GM12878 (cell line): Measurements from ENCODE around the gene ZNF836. TPM values are rescaled to one million over a fixed set of nuclear protein-coding genes. Genes with fewer than 3 reads are reported as not detected.

Experiments used
- ATAC-seq: fragments of 200-7000 bp; cut with Tn5 transposase; 3 replicates; pipeline ENCODE4 v1.9.1; 2020; ENCODE audit warnings: mild to moderate bottlenecking, moderate library complexity
- BruUV-seq: library from RNA; stranded (reverse); fragments of 400-500 nt; replicated peaks from 2 replicates; lab custom pipeline; 2021; lab: Mats Ljungman, UMichigan
- CTCF ChIA-PET: fragments of 300-600 bp; sonication (Branson Sonifier 250); formaldehyde crosslinking; extraction: SDS; loops from one replicate; lab custom pipeline; 2021; ENCODE audit warnings: inconsistent platforms; lab: Yijun Ruan, JAX
- POLR2A ChIA-PET: fragments of 350-600 bp; formaldehyde crosslinking; extraction: SDS; loops from one replicate; lab custom pipeline; 2021; ENCODE audit warnings: inconsistent platforms; lab: Charles Lee
- RAD21 ChIA-PET: fragments of 300-600 bp; sonication (Branson Sonifier 250); formaldehyde crosslinking; loops from one replicate; lab custom pipeline; 2023; ENCODE audit warnings: antibody characterized with exemption; ENCODE audit not compliant: unreplicated experiment; lab: Charles Lee
- SMC1A ChIA-PET: fragments of 300-600 bp; sonication (Branson Sonifier 250); formaldehyde crosslinking; loops from one replicate; lab custom pipeline; 2023; ENCODE audit not compliant: unreplicated experiment, uncharacterized antibody; lab: Charles Lee
- DNase-seq: peaks from one replicate; pipeline ENCODE4 v3.0.0-alpha.2; 2011; ENCODE audit warnings: low read depth, low spot score
- FAIRE-seq: peaks from 3 replicates; lab custom pipeline; 2011; peaks lifted over from hg19 to GRCh38; lab: Jason Lieb, UNC
- H2AFZ ChIP-seq: 2 replicates; pipeline ENCODE4 v1.6.0; 2011; ENCODE audit warnings: low read depth, low read length, control low read depth; ENCODE audit not compliant: control insufficient read depth
- H3K27ac ChIP-seq: 2 replicates; pipeline ENCODE4 v1.5.1; 2011; ENCODE audit warnings: control low read depth; ENCODE audit not compliant: control insufficient read depth, insufficient read depth
- H3K27me3 ChIP-seq, 2 experiments: replicated peaks in 1 of 2; 2 replicates each; pipeline versions ENCODE4 v1.6.0 to v1.6.1; 2011; ENCODE audit warnings: low read length in 1 of 2; ENCODE audit not compliant: control insufficient read depth in 2 of 2, insufficient read depth in 2 of 2
- H3K36me3 ChIP-seq, 2 experiments: 2 replicates each; pipeline ENCODE4 v1.5.1; 2011; ENCODE audit warnings: low read length in 1 of 2; ENCODE audit not compliant: control insufficient read depth in 2 of 2, insufficient read depth in 2 of 2
- H3K4me1 ChIP-seq: 2 replicates; pipeline ENCODE4 v1.6.1; 2011; ENCODE audit warnings: mild to moderate bottlenecking, low read length, moderate library complexity, mixed read lengths; ENCODE audit not compliant: control insufficient read depth, insufficient read depth
- H3K4me2 ChIP-seq: 2 replicates; pipeline ENCODE4 v1.6.0; 2011; ENCODE audit warnings: control low read depth; ENCODE audit not compliant: control insufficient read depth, insufficient read depth
- H3K4me3 ChIP-seq: fragments of 200-600 bp; sonication (generic); 2 replicates; pipeline ENCODE4 v1.5.1; 2016
- H3K79me2 ChIP-seq: 2 replicates; pipeline ENCODE4 v1.6.0; 2011; ENCODE audit warnings: low read length; ENCODE audit not compliant: control insufficient read depth, insufficient read depth
- H3K9ac ChIP-seq: 2 replicates; pipeline ENCODE4 v1.8.0; 2011; ENCODE audit warnings: low read length, control low read depth, mixed read lengths; ENCODE audit not compliant: control insufficient read depth, insufficient read depth
- H3K9me3 ChIP-seq: replicated peaks from 3 replicates; pipeline ENCODE4 v1.5.1; 2011; ENCODE audit warnings: mild to moderate bottlenecking, low read length; ENCODE audit not compliant: control insufficient read depth, insufficient read depth
- H4K20me1 ChIP-seq: 2 replicates; pipeline ENCODE4 v1.6.0; 2011; ENCODE audit not compliant: control insufficient read depth, insufficient read depth
- BACH1 ChIP-seq: fragments of 450-650 bp; IDR thresholded peaks from 2 replicates; pipeline ENCODE4 v1.6.1; 2017; ENCODE audit warnings: mild to moderate bottlenecking, borderline replicate concordance
- CBX3 ChIP-seq: fragments of 200-600 bp; sonication (generic); IDR thresholded peaks from 2 replicates; pipeline ENCODE4 v1.6.1; 2016; ENCODE audit warnings: low read depth, borderline replicate concordance
- EED ChIP-seq: sonication (generic); IDR thresholded peaks from 2 replicates; pipeline ENCODE4 v1.6.1; 2016; ENCODE audit warnings: antibody characterized with exemption, low read depth
- EP300 ChIP-seq, 2 experiments: fragments of 150-350 bp in 1 of 2; IDR thresholded peaks; 2 replicates each; pipeline ENCODE4 v1.6.1; 2011 to 2012; ENCODE audit warnings: low read depth in 2 of 2, low read length in 2 of 2, borderline replicate concordance in 1 of 2, improper control_type of control experiment in 1 of 2, inconsistent platforms in 1 of 2; ENCODE audit not compliant: control insufficient read depth in 1 of 2
- JUND ChIP-seq: IDR thresholded peaks from 2 replicates; pipeline ENCODE4 v1.6.1; 2012; ENCODE audit warnings: low read depth, mild to moderate bottlenecking, low read length, improper control_type of control experiment, moderate library complexity
- PML ChIP-seq: IDR thresholded peaks from 2 replicates; pipeline ENCODE4 v1.6.1; 2012; ENCODE audit warnings: low read length, inconsistent platforms
- SMAD1 ChIP-seq: fragments of 450-650 bp; IDR thresholded peaks from 2 replicates; pipeline ENCODE4 v1.6.1; 2018; ENCODE audit warnings: mild to moderate bottlenecking, low read depth; ENCODE audit not compliant: partially characterized antibody
- SREBF2 ChIP-seq: IDR thresholded peaks from 2 replicates; pipeline ENCODE4 v1.6.1; 2012; ENCODE audit warnings: mild to moderate bottlenecking, low read length
- SRF ChIP-seq, 2 experiments: IDR thresholded peaks; 2 replicates each; pipeline ENCODE4 v1.6.1; 2011; ENCODE audit warnings: low read depth in 2 of 2, low read length in 2 of 2, mild to moderate bottlenecking in 1 of 2, moderate library complexity in 1 of 2
- SUZ12 ChIP-seq: fragments of 200-600 bp; sonication (generic); IDR thresholded peaks from one replicate; pipeline ENCODE4 v1.6.1; 2018; ENCODE audit warnings: antibody characterized with exemption, mild to moderate bottlenecking; ENCODE audit not compliant: unreplicated experiment
- TCF3 ChIP-seq: IDR thresholded peaks from 2 replicates; pipeline ENCODE4 v1.6.1; 2012; ENCODE audit warnings: low read depth, mild to moderate bottlenecking, low read length, borderline replicate concordance; ENCODE audit not compliant: insufficient read depth
- TCF7 ChIP-seq: IDR thresholded peaks from 2 replicates; pipeline ENCODE4 v1.6.1; 2014; ENCODE audit warnings: antibody characterized with exemption, borderline replicate concordance
- ZNF217 ChIP-seq: fragments of 450-650 bp; IDR thresholded peaks from 2 replicates; pipeline ENCODE4 v1.6.1; 2017; ENCODE audit warnings: antibody characterized with exemption, mild to moderate bottlenecking
- ZZZ3 ChIP-seq: IDR thresholded peaks from 2 replicates; pipeline ENCODE4 v1.6.1; 2011; ENCODE audit warnings: low read depth; ENCODE audit not compliant: control insufficient read depth, insufficient read length
- WGBS: methylation state at CpG from one replicate; pipeline ENCODE4 v1.1.6; 2016; ENCODE audit warnings: low lambda C conversion rate; ENCODE audit not compliant: insufficient replicate concordance, insufficient coverage; ENCODE audit errors: missing lambda C conversion rate; 5-methylcytosine and 5-hydroxymethylcytosine counted together
- in situ Hi-C: fragments of 300-500 bp; cut with MboI; formaldehyde crosslinking; loops from 9 replicates; pipeline ENCODE4 v1.14.3; 2018; ENCODE audit warnings: mixed read lengths
- intact Hi-C: fragments of 100-400 bp; cut with micrococcal nuclease; formaldehyde crosslinking; loops from one replicate; pipeline ENCODE4 v1.14.2; 2022; ENCODE audit not compliant: unreplicated experiment
- polyA plus RNA-seq, 11 experiments: library from polyadenylated mRNA; depleted of rRNA in 4 of 11; unstranded in 6 of 11; stranded (reverse) in 5 of 11; fragments of >200 nt; fragmentation: Nextera tagmentation in 4 of 11; fragmentation: Illumina TruSeq in 1 of 11; extraction: Ambion mirVana in 4 of 11; extraction: Trizol in 1 of 11; gene quantifications; 1 replicate in 1 of 11; 2 replicates in 10 of 11; pipeline versions ENCODE4 v1.2.1 to v1.2.3, GENCODE V29; 2011 to 2016; ENCODE audit warnings: inconsistent platforms in 2 of 11, missing spikeins in 2 of 11, low read depth in 1 of 11
- total RNA-seq, 4 experiments: library from RNA; depleted of rRNA in 3 of 4; stranded (reverse); fragments of >200 nt in 3 of 4; fragmentation: Illumina TruSeq in 1 of 4; extraction: Trizol in 1 of 4; gene quantifications; 2 replicates each; pipeline versions ENCODE4 v1.2.1 to v1.2.3, GENCODE V29; 2013 to 2021
- TF ChIP-seq, protein P1 (sequence below): fragments of 450-650 bp; conservative IDR thresholded peaks from 2 replicates; pipeline ENCODE4 v1.6.1; 2017; ENCODE audit warnings: mild to moderate bottlenecking, moderate library complexity

The ZNF836 gene
- total and polyA plus RNA-seq, 10 of the 15 experiments (the other 5 are each of a cell fraction or from before 2014, with no cell fraction given), result 4.5 to 9.2 (median 6.2) TPM

DNA sequence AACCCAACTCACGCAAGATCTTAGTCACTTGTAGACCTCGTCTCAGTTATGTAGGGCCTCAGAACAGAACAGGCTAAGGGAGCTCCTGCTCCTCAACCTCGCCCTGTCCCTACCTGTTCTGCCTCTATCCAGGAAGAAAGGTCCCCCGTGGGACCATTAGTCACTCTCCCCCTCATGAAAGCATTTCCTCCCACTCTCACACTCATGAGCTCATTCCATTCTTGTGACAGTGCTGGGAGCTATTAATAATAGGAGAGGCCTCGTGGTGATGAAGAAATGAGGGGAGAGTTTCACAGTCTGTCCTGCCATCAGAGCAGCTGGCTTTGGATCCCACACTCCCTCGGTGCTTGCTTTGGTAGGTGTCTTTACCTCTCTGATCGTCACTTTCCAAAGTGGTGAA is 28.6 kb upstream of the ZNF836 start:
- BruUV-seq, result no TSS peak

More for the DNA sequence above, 28.6 kb upstream of the ZNF836 start:
- no peak overlapping the region for H2AFZ ChIP-seq
- ChIA-PET RAD21 (no interaction called here), SMC1A (no interaction called here), POLR2A (interaction anchor here (1.2 kb wide), 1 partner anchor 11 kb away, joined by 4 read pairs; no protein-coding TSS in a partner anchor), CTCF (interaction anchor here (1.0 kb wide), 1 partner anchor 37 kb away, joined by 4 read pairs; no protein-coding TSS in a partner anchor)
- FAIRE-seq (no peak), ATAC-seq (no peak), DNase-seq (no peak)
- intact Hi-C loops, result no loop called here
- in situ Hi-C loops, result no loop called here
- no peaks in the 10 kb centered on the region for H3K4me1 ChIP-seq
- peaks cover 39% of the 10 kb centered on the region for H3K79me2 ChIP-seq
- TF ChIP-seq PML, result no peak
- no peak for TF ChIP-seq ZNF217
- no peak for TF ChIP-seq BACH1
- no peak for TF ChIP-seq SRF (IDR thresholded peaks at IDR 0.05; ENCODE audit: low read depth in 2 of 2, low read length in 2 of 2)
- no peak for TF ChIP-seq EED
- no peak for TF ChIP-seq JUND
- TF ChIP-seq ZZZ3, result no peak
- no peak for TF ChIP-seq SUZ12
- no peak for TF ChIP-seq SREBF2
- TF ChIP-seq, protein P1, sequence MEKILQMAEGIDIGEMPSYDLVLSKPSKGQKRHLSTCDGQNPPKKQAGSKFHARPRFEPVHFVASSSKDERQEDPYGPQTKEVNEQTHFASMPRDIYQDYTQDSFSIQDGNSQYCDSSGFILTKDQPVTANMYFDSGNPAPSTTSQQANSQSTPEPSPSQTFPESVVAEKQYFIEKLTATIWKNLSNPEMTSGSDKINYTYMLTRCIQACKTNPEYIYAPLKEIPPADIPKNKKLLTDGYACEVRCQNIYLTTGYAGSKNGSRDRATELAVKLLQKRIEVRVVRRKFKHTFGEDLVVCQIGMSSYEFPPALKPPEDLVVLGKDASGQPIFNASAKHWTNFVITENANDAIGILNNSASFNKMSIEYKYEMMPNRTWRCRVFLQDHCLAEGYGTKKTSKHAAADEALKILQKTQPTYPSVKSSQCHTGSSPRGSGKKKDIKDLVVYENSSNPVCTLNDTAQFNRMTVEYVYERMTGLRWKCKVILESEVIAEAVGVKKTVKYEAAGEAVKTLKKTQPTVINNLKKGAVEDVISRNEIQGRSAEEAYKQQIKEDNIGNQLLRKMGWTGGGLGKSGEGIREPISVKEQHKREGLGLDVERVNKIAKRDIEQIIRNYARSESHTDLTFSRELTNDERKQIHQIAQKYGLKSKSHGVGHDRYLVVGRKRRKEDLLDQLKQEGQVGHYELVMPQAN, result no peak
- no peak for TF ChIP-seq TCF7
- TF ChIP-seq CBX3, result no peak
- TF ChIP-seq TCF3, result no peak
- TF ChIP-seq EP300 (IDR thresholded peaks at IDR 0.05; ENCODE audit: borderline replicate concordance in 1 of 2, control insufficient read depth in 1 of 2, low read depth in 2 of 2, low read length in 2 of 2), result no peak
- no peak for TF ChIP-seq SMAD1
- H3K9me3 ChIP-seq, result no peaks in the 10 kb centered on the region
- peaks cover 7% of the 10 kb centered on the region; the same call in 1 of the 2 replicates for H4K20me1 ChIP-seq
- WGBS, result 72% methylated on average over 7 of the region's 7 CpGs
- peaks cover 20 to 48% of the 10 kb centered on the region in 2 experiments for H3K36me3 ChIP-seq
- no peak overlapping the region for H3K4me3 ChIP-seq
- H3K27ac ChIP-seq, result no peak overlapping the region
- H3K9ac ChIP-seq, result no peak overlapping the region
- no peak overlapping the region for H3K4me2 ChIP-seq
- no peaks in the 10 kb centered on the region for H3K27me3 ChIP-seq
